ENCODE data around the gene OPA1.

OPA1 gene

DNA sequence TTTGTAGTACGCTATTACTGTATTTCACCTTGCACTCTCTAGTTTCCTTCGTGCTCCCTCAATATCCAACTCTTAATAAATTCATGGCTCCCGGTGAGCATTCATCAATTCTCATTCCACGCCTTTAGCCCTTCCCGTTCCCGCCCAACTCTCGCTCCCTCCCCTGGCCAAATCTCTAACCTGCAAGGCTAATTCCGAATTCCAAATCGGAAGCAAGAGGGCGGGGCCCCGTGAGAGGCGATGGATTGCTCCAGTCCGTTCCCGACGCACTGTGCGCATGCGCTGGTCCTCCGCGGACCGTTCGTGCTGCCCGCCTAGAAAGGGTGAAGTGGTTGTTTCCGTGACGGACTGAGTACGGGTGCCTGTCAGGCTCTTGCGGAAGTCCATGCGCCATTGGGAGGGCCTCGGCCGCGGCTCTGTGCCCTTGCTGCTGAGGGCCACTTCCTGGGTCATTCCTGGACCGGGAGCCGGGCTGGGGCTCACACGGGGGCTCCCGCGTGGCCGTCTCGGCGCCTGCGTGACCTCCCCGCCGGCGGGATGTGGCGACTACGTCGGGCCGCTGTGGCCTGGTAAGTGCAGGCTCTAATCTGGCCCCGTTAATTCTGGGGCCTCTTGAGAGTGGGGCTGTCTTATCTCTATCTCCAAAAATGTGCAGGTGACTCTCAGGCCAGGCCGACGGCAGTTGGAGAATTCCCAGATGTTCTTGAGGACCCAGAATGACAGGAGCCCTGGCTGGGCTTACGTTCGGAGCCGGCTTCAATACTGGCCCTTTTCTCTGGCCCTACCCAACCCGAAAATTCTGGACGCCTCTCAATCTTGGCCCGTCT, at the start of gene OPA1:
Gene OPA1, plus strand, starts transcription at position 368 of the 827 bp plus-strand sequence. Its CDS starts 170 bp downstream, at position 538.
- peak; percentile 63 to 82 (median 73) for DNase-seq

DNA sequence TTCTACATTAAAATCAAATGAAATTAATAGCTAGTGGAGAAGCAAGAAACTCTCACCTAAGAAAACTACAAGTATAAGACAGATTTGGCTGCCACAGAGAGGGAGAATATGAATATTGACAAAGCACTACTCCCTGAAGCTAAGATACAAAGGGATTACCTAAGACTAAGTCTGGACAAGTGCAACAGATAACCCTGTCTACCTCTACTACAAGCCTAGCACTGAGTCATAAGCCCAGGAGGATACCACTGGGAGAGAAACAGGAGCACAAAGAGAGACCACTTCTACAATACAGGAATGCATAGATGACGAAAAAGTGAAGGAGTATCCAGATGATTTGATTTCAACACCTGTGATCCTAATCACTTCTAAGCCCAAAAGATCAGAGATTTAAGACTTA, 48.7 kb upstream of the OPA1 start:
- no peak for DNase-seq

- no peak for DNase-seq
Measured at GRCh38 chr3:193545304-193545703, 47.7 kb upstream of the OPA1 start.

GRCh38 chr3:193546129-193546528, 46.9 kb upstream of the OPA1 start:
- no peak for DNase-seq

GRCh38 chr3:193548406-193548805, 44.6 kb upstream of the OPA1 start:
- no peak for DNase-seq

DNA sequence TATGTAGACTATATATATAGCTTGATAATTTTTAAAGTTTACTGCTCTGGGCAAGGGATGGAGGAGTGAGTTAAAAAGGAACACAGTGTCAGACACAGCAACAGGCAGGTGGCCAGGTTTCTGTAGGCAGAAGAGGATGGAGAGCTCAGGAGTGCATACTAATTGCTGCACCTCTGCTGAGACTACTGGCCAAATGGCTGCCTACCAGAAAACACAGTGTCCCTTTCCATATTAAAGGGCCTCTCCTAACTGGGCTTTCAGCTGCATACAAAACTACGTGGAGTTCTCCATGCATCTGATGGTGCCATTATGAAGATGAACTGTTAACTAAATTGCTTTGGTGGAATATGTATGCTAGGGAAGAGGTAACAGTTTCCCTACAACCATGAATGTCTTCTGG, 40.1 kb upstream of the OPA1 start:
- no peak for DNase-seq

- DNase-seq, result no peak
Measured at GRCh38 chr3:193553586-193553985, 39.4 kb upstream of the OPA1 start.

- DNase-seq, result no peak
Measured at GRCh38 chr3:193554811-193555210, 38.2 kb upstream of the OPA1 start, which contains the start of gene ATP13A4. Gene ATP13A4 (minus strand): TSS chr3:193554895. CDS start chr3:193554799, 96 bp downstream.

DNA sequence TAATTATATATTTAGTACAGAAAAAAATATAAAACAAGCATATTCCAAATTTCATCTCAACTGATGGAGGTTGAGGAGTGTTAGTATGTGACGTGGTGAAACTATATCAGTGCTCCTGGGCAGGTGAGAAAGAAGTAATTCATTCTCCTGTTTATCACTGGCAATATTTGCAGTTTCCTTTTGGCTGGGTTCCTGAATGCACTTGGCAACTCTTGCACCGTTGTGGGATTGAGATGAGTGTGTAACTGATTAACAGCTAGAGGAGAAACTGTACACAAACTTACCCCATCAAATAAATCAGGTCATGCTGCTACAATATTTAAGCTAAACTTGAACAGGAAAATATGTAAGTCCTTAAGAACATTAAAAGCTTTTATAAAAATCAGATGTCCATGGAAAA, 36.2 kb upstream of the OPA1 start:
- DNase-seq, result no peak

DNA sequence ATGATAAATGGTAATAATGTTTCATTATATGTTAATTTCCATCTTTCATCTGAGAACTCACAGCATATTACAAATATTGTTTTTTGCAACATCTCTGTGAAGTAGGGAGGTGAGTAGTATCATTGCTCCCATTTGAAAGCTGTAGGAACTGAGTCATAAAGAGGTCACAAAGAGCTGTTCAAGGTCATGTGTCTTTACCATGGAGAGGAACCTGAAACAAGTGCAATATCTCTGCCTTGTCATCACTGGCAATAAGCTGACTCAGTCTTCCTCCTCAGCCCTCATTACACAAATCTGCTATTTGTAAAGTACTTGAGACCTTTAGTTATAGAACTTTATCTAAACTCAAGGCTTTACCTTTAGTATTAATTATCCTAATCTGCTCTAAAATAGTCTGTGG, 33.9 kb upstream of the OPA1 start:
- DNase-seq, result no peak

GRCh38 chr3:193560091-193560490, 32.9 kb upstream of the OPA1 start:
- DNase-seq, result no peak

DNA sequence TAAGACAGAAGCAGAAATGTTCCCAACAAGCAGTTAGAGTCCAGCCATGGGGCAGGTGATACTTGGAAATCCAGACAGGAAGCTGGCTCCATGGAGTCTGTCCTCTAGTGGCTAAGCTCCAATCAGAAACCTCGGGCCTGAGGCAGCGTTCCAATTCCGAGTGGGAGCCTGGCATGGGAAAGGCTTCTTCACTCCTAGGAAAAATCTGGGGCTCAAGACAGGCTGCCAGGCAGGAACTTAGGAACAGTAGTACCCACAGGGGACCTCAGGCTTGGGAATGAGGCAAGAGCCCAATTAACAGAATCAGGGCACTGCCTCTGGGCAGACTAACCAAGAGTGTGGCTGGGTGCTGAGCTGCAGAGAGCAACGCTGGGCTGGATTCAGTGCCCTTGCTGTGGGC, 32.1 kb upstream of the OPA1 start:
- no peak for DNase-seq

DNA sequence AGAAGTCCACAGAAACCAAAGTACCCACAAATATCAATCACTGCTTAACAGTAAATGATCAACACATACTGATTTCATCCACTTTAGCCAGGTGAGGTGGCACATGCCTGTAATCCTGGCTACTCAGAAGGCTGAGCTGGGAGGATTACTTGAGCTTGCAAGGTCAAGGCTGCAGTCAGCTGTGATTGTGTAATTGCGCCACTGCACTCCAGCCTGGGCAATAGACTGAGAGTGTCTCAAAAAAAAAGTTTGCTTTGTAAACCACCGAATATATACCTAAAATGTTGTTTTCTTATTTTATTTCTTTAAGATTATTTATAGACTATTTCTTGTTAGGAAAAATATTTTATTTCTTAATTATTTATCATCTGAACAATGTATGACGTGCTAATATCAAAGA, 29.6 kb upstream of the OPA1 start:
- DNase-seq, result no peak

- DNase-seq, result no peak
Measured at GRCh38 chr3:193564012-193564411, 29.0 kb upstream of the OPA1 start.

DNA sequence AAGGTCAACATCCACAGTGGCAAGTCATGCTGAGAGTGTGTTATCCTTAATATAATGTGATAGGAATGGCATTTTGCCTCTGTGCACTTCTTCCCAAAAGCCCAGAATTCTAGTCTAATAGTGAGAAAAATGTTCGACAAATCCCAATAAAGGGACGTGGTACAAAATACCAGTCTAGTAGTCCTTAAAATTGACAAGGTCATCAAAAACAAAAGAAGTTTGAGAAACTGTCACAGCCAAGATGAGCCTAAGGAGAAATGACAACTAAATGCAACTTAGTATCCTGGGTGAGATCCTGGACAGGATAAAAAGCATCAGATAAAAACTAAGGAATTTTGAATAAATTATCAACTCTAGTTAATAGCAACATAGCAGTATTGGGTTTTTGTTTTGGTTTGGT, 23.9 kb upstream of the OPA1 start:
- no peak for DNase-seq

GRCh38 chr3:193572426-193572908, 20.5 kb upstream of the OPA1 start:
- DNase-seq, result peak in 3 of 4 experiments; percentile 1 to 16 (median 3)

DNA sequence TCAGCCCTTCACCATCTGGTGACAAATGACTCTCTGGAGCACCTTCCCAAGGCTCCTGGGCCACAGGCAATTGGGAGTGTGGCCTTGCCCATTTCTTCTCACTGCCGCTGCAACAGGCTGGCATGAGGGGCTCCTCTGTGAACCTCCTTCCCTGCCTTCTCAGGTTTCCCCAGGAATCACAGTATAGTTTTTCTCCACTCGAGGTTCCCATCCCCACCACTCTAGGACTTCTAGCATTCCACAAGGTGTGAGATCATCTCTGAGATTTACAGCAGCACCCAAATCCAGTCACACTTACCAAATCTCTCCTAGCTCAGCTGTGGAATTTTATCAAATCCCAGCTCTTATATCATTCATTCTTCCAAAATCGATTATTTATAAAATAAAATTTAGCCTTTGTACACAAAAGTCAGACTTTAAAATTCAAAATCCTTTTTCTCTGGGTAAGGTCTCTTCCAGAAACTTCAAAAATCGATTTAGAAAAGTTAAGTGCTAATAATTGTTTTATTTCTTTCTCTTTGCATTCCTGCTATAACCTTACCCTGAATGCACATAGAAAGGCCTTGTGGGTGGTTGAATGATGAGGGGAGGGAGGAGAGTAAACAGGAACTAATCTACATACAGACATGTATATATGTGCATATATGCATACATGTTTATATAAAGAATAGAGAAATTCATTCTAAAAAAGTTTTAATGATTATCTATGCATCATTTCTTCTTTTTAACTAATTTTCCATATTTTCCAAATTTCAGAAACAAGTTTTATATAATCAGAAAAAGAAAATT, 19.4 kb upstream of the OPA1 start:
- no peak for DNase-seq

- no peak for DNase-seq
Measured at GRCh38 chr3:193574488-193575070, 18.4 kb upstream of the OPA1 start.

- no peak for DNase-seq
Measured at GRCh38 chr3:193585530-193585929, 7.5 kb upstream of the OPA1 start.

- DNase-seq, result no peak
Measured at GRCh38 chr3:193586526-193586925, 6.5 kb upstream of the OPA1 start.

DNA sequence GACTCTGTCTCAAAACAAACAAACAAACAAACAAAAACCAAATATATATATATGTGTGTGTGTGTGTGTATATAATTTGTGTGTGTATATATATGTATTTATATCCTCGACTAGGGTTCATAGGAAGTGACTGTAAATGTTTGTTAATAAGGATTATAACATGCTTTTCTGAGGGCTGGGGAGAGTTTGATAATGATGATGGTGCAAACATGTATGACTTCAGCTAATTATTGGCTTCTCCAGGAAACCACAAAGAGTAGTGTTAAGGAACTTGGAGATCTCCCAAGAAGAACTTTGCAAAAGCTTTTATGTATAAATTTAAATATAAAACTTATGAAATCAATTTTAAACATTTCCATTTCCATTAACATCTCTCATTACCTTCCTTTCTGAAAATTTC, 3.9 kb upstream of the OPA1 start:
- DNase-seq, result no peak

DNA sequence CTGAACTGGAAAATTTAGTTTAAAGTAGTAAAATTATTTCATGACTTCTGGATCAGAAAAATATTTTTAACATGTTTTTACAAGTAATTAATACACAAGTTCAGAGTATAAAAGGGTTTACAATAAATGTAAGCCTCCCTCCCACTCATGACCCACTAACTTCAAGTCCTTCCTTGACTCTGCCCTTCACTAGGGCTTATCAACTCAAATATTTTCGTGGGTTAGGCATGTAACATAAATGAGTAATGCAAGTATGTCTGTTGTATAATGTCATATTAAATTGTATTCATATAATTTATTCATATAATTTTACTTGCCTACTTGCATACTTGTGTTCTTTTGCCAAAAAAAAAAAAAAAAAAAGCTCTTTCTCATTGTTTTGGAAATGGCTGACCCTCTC, 3.4 kb upstream of the OPA1 start:
- DNase-seq, result no peak

DNA sequence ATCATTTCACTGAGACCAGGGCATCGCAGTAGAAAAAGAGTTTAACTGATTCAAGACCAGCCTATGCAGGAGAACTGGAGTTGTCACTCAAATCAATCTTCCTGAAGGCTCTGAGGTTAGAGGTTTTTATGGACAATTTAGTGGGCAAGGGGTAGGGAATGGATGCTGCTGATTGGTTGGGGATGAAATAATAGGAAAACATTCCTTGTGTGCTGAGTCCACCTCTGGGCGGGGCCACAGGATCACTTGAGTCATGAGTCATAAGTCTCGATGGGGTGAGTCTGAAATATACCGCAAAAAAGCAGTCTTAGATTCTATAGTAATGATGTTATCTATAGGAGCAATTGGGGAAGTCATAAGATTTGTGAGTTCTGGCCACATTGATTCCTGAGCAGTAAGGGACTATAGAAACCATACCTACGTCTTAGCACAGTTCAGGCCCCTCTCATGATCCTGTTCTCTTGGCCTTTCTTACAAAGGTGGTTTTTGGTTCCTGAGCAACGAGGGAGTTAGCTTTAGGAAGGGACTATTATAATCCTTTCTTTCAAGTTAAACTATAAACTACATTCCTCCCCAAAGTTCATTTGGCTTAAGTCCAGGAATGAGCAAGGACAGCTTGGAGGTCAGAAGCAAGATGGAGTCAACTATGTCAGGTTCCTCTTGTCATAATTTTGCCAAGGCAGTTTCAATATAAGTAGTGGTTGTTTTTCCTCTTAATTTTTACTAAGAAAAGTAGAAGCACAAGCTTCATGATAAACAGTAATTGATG, 2.7 kb upstream of the OPA1 start:
- no peak for DNase-seq

Data from activated CD4-positive, CD25-positive, alpha-beta regulatory T cell (primary cell).